Smooth muscle cell (in vitro differentiated cells): ENCODE data around the gene PPP3CA. TPM values are rescaled to one million over a fixed set of nuclear protein-coding genes. Genes with fewer than 3 reads are reported as not detected.

Experiments used
- DNase-seq: peaks from one replicate; lab custom pipeline; 2025; ENCODE audit not compliant: unreplicated experiment; lab: John Stamatoyannopoulos, UW
- H2AFZ ChIP-seq: fragments of 200-600 bp; sonication (generic); 2 replicates; pipeline ENCODE4 v1.6.0; 2016; ENCODE audit warnings: antibody characterized with exemption, low read depth, mild to moderate bottlenecking
- H3F3A ChIP-seq: fragments of 200-600 bp; sonication (generic); 2 replicates; pipeline ENCODE4 v1.6.0; 2017; ENCODE audit warnings: antibody characterized with exemption, low read depth
- H3K27ac ChIP-seq: fragments of 200-600 bp; sonication (generic); 2 replicates; pipeline ENCODE4 v1.5.1; 2016; ENCODE audit warnings: low read depth, mild to moderate bottlenecking
- H3K27me3 ChIP-seq: fragments of 200-600 bp; sonication (generic); 2 replicates; pipeline ENCODE4 v1.6.1; 2016; ENCODE audit warnings: low read depth, mild to moderate bottlenecking
- H3K36me3 ChIP-seq: fragments of 200-600 bp; sonication (generic); 2 replicates; pipeline ENCODE4 v1.5.1; 2016; ENCODE audit warnings: low read depth
- H3K4me1 ChIP-seq: fragments of 200-600 bp; sonication (generic); 2 replicates; pipeline ENCODE4 v1.5.1; 2016; ENCODE audit warnings: low read depth
- H3K4me2 ChIP-seq: fragments of 200-600 bp; sonication (generic); 2 replicates; pipeline ENCODE4 v1.6.0; 2016; ENCODE audit warnings: mild to moderate bottlenecking
- H3K4me3 ChIP-seq: fragments of 200-600 bp; sonication (generic); 2 replicates; pipeline ENCODE4 v1.5.1; 2016; ENCODE audit warnings: mild to moderate bottlenecking
- H3K79me2 ChIP-seq: fragments of 200-600 bp; sonication (generic); 2 replicates; pipeline ENCODE4 v1.6.0; 2016; ENCODE audit warnings: low read depth, mild to moderate bottlenecking
- H3K9ac ChIP-seq: fragments of 200-600 bp; sonication (generic); 2 replicates; pipeline ENCODE4 v1.6.0; 2016; ENCODE audit warnings: low read depth
- H3K9me3 ChIP-seq: fragments of 200-600 bp; sonication (generic); replicated peaks from 2 replicates; pipeline ENCODE4 v1.5.1; 2016; ENCODE audit warnings: low read depth
- H4K20me1 ChIP-seq: fragments of 200-600 bp; sonication (generic); 2 replicates; pipeline ENCODE4 v1.6.0; 2016; ENCODE audit warnings: low read depth
- CTCF ChIP-seq: fragments of 200-600 bp; sonication (generic); IDR thresholded peaks from 2 replicates; pipeline ENCODE4 v1.5.1; 2017; ENCODE audit warnings: borderline replicate concordance, mild to moderate bottlenecking, antibody characterized with exemption; ENCODE audit not compliant: insufficient read depth, poor library complexity, severe bottlenecking
- WGBS: methylation state at CpG from one replicate; pipeline ENCODE4 v1.1.7; 2016; ENCODE audit warnings: low lambda C conversion rate; 5-methylcytosine and 5-hydroxymethylcytosine counted together
- polyA plus RNA-seq: library from polyadenylated mRNA; unstranded; fragments of >200 nt; fragmentation: Nextera tagmentation; extraction: Ambion mirVana; gene quantifications from 2 replicates; pipeline ENCODE4 v1.2.1, GENCODE V29; 2016
- total RNA-seq: library from RNA; depleted of rRNA; stranded (reverse); fragments of >200 nt; gene quantifications from 2 replicates; pipeline ENCODE4 v1.2.3, GENCODE V29; 2014

Gene PPP3CA
- total and polyA plus RNA-seq, 2 experiments from 2014 or later, result 16.2 to 96.1 TPM

- no peak for TF ChIP-seq CTCF
- H3K4me3 ChIP-seq, result no peak overlapping the region
- no peaks in the 10 kb centered on the region for H4K20me1 ChIP-seq
- DNase-seq, result no peak
- H3K36me3 ChIP-seq, result peaks cover 3% of the 10 kb centered on the region
- H3K27ac ChIP-seq, result no peak overlapping the region
- no peak overlapping the region for H2AFZ ChIP-seq
- H3K4me2 ChIP-seq, result no peak overlapping the region
- no peaks in the 10 kb centered on the region for H3F3A ChIP-seq
- no peaks in the 10 kb centered on the region for H3K79me2 ChIP-seq
- WGBS, result 94% methylated on average over 6 of the region's 6 CpGs
- H3K9me3 ChIP-seq, result no peaks in the 10 kb centered on the region
- no peaks in the 10 kb centered on the region for H3K27me3 ChIP-seq
- no peak overlapping the region for H3K9ac ChIP-seq
- peaks cover 9% of the 10 kb centered on the region for H3K4me1 ChIP-seq
These were observed 280.6 kb downstream of the PPP3CA start for GRCh38 chr4:101066626-101067170.

- no peak for TF ChIP-seq CTCF
- no peak overlapping the region for H3K4me2 ChIP-seq
- WGBS, result 86% methylated on average over 1 of the region's 1 CpG
- H3K36me3 ChIP-seq, result peaks cover 6% of the 10 kb centered on the region
- no peaks in the 10 kb centered on the region for H3K79me2 ChIP-seq
- DNase-seq, result no peak
- no peaks in the 10 kb centered on the region for H3K9me3 ChIP-seq
- no peak overlapping the region for H3K4me3 ChIP-seq
- no peaks in the 10 kb centered on the region for H4K20me1 ChIP-seq
- H3K9ac ChIP-seq, result no peak overlapping the region
- H3F3A ChIP-seq, result no peaks in the 10 kb centered on the region
- no peaks in the 10 kb centered on the region for H3K27me3 ChIP-seq
- no peak overlapping the region for H3K27ac ChIP-seq
- H2AFZ ChIP-seq, result no peak overlapping the region
- H3K4me1 ChIP-seq, result peaks cover 9% of the 10 kb centered on the region
These were observed 281.3 kb downstream of the PPP3CA start for GRCh38 chr4:101065935-101066485.

- WGBS, result 88% methylated on average over 1 of the region's 1 CpG
- no peak overlapping the region for H3K4me3 ChIP-seq
- H3K27ac ChIP-seq, result no peak overlapping the region
- H3K79me2 ChIP-seq, result no peaks in the 10 kb centered on the region
- H3K9ac ChIP-seq, result no peak overlapping the region
- no peaks in the 10 kb centered on the region for H3F3A ChIP-seq
- H2AFZ ChIP-seq, result no peak overlapping the region
- no peak for TF ChIP-seq CTCF
- H3K9me3 ChIP-seq, result no peaks in the 10 kb centered on the region
- no peaks in the 10 kb centered on the region for H3K27me3 ChIP-seq
- no peak overlapping the region for H3K4me2 ChIP-seq
- no peak for DNase-seq
- peaks cover 9% of the 10 kb centered on the region for H3K4me1 ChIP-seq
- no peaks in the 10 kb centered on the region for H4K20me1 ChIP-seq
- peaks cover 11% of the 10 kb centered on the region for H3K36me3 ChIP-seq
These were observed 282.0 kb downstream of the PPP3CA start for GRCh38 chr4:101065346-101065745.
